Activated effector memory CD4-positive, alpha-beta T cell treated with Interleukin-2 at 50 U/mL for 16 hours (primary cell): ENCODE results near the gene APBA2.
"Not testable (repeated sequence)": the region's sequence is repeated elsewhere in the genome, so short reads cannot be mapped to it uniquely, and the experiment has no call there.

Source experiments
- DNase-seq: peaks from one replicate; pipeline ENCODE4 v3.0.0-alpha.2; 2020

The APBA2 gene

DNA sequence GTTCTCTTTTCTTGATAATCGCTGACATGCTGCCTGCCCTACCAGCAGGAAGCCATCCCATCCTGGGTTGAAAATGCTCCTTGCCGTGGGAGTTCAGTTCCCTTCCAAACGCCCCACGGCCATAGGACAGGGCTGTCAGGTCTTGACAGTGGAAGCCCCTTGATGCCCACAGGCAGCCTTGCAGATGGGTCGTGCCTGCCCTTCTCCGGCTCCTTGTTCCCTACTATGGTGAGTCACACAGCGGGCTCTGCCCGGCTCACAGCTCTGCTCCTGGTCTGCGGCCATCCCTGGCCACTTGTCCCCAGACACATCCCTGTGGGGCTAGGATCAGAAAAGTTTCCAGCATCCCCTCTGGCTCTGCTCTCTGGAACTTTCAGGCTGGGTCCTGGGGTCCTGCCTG is 6.2 kb upstream of the APBA2 start:
- DNase-seq = no peak

DNA sequence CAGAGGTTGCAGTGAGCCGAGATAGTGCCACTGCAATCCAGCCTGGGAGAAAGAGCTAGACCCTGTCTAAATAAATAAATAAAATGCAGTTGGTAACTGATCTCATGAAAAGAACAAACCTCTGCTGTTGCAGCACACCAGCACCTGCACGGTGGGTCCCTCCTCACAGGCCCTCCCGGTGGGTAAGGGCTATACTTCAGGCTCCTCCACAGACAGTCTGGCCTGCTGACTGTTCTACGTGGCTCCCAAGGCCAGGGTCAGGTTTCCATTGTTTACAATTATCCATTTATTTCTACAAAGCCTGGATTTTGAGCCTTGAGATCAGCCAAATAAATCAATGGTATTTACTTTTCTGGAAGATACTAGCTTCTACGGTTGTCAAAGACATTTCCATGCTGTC is 5.1 kb upstream of the APBA2 start:
- DNase-seq = no peak

DNA sequence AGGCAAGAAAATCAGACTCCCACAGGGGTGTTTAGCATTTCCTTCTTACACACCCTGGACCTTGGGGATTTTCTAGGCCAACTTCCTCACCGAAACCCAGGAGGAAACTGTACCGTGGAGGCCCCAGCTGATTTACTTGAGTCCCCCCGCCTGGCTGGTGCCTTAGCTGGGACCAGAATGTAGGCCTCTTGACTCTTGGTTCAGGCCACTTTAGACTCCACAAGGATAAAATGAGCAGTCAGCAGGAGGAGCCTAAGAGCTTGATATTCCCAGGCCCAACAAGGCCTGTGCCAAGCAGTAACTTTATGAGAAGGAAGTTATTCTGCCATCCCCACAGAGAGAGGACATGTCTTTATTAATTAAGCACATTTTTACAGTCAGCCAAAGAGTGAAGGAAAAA is 4.6 kb upstream of the APBA2 start:
- DNase-seq = no peak

DNA sequence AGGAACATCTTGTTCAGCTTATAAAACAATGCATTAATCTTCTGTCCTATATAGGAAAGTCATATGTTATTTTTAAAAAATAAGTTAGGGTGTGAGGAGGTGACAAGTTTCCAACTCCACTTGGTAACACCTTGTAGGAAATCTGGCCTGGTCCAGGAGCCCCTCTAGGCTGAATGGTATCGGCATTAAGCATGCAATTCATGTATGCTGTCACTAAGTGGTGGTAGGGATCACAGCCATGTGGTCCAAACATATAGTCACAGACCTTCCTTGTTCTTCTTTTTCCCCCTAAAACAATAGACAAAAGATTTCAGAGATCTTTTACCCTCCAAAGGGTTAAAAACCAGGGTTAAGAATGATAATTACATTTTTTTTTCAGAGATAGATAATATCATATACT is 4.2 kb upstream of the APBA2 start:
- DNase-seq = no peak

DNA sequence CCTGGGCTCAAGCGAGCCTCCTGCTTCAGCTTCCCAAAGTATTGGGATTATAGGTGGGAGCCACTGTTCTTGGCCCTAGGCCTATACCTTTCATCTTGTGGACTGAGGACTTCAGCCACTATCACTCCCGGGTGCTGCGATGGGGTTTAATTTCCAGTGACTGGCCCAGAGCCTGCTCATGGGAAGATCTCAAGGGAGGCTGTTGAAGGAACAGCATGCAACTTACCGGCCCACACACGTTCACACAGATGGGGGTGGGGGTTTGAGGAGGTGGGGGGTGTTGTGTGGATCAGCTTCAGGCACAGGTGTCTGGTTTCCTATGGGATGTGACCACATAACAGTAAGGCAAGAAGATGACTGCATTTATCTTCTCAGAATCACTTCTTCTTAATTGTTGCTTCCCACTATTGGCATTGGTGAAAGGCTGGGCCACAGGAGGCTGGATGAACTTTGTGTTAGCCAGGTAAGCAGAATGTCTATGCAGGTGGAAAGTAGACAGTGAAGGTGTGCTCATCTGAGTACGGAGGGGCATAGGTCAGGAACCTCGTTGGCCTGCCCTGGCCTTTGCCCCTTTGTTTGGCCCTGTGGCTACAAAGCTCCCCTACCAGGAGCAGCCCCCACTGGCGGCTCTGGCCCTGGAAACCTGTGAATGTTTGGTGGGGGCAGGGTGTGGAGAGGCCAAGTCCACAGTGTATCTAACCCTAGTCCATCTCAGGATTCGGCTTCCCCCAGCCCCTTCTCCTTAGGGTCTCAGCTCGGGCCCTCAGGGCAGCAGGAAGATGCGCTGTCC is 1.4 kb upstream of the APBA2 start:
- DNase-seq = no peak

DNA sequence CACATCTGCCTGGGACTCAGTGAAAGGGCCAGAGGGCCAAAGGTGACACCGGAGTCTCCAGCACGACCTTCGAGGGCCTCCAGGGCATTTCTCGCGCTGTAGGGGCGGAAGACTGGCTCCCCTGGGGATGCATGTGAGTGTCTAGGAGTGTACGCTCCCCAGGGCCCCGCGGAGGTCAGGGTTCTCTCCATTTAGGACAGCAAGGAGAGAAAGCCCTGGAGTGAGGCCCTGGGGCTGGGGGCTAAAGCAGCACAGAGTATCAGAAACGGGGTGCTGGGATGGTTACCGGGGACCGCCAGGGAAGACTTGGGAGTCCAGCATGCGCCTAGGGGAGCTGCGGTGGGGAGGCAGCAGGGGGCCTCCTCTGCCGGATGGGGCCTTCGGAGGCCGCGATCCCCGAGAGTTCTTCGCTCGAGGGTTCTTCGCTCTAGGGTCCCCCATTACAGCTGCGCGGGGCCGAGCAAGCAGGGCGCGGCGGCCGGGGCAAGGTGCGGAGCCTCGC is 595 bp upstream of the APBA2 start:
- no peak for DNase-seq

DNA sequence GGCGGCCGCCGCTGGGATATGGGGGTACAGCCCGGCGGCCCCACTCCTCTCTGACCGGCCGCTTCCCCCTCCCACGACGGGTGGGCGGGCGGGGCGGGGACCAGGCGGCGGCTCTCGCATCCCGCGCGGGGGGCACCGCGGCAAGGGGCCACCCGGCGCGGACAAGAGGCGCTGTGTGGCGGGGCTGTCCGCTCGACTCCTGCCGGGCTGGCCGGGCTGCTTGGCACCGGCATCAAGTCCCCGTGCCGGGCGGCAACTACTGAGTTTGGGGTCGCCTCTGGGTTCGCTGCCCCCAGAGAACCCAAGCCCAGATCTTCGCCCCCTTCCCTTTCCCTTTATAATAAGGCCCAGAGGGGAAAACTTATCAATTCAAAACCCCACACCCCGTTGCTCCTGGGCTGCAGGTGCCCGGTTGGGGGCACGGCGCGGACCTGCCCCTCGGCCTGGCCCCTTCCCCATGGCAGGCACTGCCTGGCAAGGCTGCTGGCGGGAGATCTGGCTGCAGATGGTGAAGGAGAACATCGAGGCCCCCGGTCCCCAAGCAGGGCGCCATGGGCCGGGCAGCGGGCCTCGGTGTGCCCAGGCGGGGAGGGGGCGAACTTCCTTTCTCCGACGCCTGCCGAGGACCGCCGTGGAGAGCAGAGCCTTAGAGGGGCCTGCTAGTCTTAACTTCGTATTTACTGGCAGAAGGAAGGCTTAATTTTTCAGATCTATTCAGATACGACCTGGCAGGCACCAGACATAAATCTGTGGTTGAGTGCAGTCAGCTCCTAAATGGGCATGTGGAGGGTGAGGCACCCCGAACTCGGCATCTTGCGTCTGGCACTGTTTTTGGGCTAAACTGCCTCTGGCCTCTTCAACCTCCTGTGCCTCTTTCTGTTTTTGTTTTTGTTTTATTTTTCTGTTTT is 911 bp downstream of the APBA2 start:
- no peak for DNase-seq

DNA sequence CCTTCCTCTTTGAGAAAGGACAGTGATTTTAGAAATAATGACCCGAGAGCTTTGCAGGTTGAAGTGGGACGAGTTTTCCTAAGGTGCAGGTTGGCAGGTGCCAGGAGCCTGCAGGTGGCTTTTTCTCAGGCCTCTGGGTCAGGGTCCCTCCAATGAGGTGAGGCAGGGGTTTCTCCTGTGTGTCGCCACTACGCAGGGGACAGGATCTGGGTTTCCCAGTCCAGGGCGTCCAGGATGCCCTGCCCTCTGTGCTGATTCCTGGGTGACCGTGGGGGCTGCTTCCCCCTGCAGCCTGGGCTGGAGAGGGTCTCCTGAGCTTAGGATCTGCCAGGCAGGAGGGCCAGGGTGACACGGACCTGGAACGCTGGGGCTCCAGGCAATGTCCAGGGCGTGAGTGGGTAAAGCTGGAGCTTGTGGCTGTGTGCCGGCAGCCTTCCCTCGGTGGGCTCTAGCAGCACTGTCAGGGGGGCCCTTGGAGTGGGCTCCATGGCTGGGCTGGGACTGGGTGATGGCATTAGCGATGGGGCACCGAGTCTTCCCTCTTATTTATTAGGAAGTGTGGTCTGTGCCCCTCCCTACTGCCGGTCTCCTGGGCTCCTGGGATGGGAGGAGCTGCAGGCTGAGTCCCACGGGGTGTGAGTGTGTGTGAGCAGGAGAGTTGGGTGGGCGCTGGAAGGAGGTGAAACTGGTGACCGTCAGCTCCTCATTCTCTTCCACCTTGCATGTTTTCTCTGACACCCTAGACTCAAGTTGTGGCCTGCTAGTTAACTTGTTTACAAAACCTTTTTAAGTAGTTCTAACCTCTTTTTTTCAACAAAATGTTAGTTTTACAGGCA is 1.8 kb downstream of the APBA2 start:
- no peak for DNase-seq

DNA sequence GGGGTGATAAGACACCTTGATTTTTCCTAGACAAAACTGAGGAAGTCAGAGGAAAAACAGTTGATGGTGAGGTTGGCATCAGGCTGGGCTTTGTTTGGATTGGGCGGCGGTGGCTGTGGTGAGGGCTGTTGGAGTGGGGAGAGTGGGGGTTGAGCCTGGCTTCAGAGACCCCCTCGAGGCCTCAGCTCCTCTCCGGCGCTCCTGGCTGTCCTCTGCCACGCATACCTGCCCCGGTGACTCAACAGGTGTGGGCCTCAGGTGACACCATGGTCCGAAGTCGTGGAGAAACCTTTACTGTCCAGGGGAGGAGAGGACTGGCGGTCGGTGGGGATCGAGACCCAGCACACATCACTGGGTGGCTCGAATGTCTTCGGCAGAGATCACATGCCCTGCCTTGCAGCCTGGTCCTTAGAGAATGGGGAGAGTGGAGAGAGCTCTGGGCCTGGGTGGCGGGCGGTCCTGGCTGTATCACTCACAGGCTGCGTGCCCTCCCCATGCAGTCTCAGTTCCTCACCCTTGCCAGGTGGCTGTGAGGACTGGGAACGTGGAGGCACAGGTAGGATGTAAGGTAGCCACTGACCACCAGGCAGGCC is 2.6 kb downstream of the APBA2 start:
- no peak for DNase-seq

DNA sequence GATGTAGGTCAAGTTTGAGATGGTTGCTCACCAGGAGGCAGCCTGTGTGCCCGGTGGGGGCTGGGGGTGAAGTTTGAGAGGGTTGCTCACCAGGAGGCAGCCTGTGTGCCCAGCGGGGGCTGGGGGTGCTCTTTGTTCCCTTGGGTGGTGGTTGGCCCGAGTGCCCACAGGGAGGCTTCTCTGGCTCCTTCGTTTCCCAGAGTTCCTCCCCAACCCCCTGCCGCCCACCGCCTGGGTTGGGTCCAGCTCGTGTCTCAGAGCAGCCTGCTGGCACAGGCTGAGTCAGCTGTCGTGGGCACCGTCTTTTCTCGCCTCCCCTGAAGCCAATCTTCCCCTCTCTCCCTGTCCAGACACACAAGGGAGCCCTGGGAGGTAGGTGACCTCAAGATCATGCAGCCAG is 3.1 kb downstream of the APBA2 start:
- no peak for DNase-seq

DNA sequence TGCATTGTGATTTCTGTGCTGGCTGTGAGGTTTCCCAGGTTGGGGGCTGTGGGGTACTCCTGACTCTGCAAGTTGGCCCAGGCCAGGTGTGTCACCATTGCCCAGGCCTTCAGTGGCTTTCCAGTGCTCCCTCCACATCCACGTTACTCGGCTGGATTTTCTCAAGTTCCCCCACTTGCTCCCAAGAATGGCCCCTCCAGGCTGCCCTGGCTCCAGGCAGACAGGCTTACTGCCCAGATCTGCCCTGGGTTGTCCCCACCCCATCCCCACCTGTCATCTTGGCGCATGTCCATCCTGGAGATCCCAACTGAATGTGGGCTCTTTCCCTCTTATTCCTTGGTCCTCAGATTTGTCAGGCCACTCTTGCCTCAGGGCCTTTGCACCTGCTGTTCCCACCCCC is 3.6 kb downstream of the APBA2 start:
- DNase-seq = no peak

DNA sequence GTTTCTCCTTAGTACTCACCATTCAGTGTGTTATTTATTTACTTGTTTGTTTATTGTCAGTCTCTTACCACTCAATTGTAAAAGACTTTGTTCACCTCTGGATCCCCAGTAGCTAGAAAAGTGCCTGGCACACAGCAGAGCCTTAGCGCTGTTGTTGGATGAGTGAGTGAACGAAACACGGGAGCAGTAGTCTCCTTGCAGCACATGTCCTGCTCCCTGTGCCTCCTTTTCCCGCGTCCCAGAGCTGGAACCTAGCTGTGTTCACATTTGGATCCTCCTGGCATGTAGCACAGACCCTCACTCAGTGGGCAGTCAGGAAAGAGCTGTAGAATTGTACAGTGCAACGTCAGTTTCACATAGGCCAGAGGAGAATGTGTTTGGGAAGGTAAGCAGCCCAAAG is 4.1 kb downstream of the APBA2 start:
- not testable (repeated sequence) for DNase-seq

DNA sequence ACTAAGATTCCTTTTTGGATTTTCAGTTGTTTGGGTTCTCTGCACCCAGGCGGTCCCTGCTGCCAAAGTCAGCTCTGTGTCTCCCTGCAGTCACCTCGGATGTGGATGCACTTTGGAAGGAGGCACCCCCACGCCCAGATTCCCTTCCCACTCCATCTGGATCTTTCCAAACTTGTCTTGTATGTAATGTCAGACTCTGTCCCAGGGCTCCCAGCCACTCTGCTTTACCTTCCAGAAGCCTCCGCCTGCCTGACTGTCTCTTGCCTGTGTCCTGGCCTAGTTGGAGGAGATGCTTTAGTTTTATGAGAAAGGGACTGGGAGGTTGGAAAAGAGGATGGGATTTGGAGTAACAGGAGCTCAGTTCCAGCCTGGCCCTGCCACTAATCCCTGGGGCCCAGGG is 4.5 kb downstream of the APBA2 start:
- not testable (repeated sequence) for DNase-seq

DNA sequence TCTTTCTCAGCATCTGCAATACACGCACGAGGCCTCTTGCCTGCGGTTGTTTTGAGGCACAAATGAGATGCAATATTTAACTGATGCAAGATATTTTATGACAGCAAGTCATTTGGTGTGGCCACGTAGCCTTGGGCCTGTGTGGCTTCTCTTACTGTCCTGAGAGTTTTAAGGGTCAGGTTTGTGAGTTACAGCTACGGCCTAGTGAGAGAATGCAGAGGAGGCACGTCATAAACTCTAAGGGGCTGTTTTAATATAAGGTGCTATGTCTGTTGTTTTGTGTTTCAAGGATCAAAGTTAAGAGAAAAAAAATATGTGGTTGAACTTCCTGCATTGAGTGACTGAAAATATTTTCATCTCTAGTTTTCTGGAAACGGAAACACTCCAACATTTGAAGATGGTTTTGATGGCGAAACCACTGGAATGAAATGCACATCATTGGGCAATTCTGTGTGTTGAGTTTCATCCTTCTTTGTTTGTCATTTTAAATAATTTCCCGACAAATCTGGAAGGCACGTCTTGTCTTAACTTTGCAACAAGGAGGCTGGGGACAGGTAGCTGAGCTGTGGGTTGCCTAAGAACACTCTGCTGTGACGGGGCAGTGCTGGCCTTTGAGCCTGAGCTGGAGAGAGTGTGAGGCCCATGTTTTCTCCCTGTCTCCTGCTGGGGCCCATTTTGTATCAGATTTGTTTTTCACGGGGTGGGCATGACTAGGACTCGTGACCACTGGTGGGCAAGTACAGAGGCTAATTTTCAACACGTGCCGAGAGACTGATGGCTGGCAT is 5.1 kb downstream of the APBA2 start:
- DNase-seq = peak; percentile 23

DNA sequence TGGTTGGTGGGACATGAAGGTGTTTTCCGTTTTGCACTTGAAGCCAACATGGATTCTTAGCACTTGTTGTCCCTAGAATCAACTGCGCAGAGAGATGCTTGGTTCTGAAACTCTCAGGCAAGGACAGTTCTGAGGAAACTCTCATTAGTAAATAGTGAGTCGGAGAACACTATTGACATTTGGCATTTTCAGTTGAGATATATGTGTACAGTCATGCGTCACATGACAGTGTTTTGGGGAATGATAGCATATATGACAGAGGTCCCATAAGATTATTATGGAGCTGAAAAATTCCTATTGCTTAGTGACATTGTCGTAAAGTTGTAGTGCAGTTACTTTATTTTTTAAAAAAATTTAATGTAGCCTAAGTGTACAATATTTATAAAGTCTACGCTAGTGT is 5.8 kb downstream of the APBA2 start:
- DNase-seq = no peak

DNA sequence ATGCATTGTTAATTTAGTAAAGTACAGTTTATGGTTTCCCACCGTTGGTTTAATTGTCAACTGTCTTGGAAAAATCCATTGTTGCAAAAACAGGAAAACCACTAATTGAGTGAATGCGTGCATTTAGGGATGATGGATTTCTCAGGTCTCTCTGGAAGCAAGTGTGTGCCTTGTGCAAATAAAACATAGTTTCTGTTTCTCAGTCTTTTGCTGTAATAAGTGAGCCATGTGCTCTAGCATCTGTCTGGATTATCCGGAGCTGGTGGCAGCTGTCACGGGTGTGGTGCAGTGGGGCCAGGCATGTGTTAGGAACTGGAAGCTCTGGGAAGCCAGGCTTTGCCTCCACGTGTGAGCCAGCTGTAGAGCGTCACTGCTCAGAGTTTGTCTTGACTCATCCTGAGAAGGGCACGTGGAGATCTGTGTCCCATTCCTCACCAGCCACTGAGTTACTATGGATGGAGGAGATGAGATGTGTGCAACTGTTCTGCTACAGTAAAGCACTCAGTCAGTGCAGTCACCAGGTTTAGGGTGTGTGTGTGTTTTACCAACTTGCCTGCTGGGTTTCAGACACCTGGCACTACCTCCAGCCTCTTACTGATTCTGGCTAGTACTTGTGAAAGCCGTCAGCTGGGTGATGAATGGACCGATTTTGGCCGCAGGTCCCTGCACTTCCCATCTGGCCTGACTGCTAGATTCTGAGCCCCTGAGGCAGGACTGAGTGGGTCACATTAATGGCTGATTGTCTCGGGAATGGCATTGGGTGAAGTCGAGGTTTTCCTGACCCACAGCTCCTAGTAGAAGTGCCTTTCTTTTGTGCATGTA is 7.2 kb downstream of the APBA2 start:
- no peak for DNase-seq

DNA sequence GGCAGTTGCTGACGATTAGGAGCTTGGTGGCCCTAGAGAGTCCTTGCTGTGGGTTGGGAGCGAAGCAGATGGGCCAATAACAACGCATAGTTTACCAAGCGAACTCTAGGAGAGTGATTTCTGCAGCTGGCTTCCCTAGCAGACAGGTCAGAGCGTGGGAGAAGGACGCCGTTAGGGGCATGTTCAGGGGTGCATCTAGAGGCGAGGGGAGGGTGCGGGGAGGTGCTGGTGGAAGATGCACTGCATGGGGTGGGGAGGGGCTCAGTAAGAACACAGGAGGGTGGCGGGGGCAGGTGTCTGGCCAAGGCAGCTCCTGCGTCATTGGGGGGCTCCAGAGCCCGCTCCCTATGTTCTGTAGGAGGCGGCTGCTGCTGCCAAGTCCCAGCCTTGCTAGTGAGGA is 8.9 kb downstream of the APBA2 start:
- DNase-seq = no peak

DNA sequence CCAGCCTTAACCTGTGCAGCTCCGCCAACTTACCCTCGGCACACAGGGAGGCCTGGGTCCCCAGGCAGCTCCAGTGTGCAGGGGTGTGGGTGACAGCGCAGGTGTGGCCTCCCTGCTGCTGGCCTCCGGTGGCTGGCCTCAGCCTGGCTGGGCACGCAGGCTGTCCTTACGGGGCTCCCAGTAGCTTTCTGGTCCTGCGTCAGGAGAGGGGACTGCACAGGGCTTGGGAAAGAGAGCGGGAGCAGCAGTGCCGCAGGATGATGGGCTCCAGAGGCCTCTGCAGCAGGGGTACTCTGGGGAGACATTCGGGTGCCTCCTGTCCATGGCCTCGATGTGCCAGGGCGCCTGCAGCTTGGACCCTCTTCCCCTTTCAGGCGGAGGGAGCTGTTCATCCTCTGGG is 9.4 kb downstream of the APBA2 start:
- DNase-seq = no peak

DNA sequence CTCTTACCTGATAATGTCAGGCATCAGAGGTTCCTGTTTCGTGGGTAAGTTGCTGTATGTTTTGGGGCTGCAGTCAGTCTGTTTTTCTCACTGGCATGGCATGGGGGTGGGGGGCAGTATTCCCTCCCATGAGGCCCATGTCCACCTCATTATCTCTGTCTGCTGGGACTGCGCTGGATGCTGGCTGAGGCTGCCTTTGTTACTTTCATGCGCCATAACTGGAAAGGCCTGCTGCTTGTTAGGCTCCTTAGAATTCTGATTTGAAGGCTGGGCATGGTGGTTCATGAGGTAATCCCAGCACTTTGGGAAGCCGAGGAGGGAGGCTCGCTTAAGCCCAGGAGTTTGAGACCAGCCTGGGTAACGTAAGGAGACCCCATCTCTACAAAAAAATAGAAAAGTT is 9.8 kb downstream of the APBA2 start:
- no peak for DNase-seq

DNA sequence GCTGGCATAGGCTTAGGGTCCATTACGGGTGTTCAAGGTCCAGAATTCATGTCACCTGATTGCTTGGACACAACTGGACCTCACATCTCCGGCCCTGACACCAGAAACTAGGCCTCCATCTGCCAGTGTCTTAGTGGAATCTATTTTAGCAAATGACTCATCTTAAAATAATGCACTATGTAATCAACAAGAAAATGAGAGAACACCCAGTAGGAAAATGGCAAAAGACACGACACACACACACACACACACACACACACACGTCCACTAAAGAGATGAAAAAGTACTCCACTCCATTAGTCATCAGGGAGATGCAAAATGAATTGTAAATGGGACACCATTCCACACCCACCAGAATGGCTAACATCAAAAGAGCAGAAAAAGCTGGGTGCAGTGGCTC is 11.2 kb downstream of the APBA2 start:
- no peak for DNase-seq
